AG04449 (cell line): Measurements from ENCODE around the gene DDI2.

ENCODE experiments used
- CTCF ChIA-PET: fragments of 350-600 bp; formaldehyde crosslinking; extraction: SDS; loops from one replicate; lab custom pipeline; 2021; ENCODE audit warnings: antibody characterized with exemption; lab: Yijun Ruan, JAX
- POLR2A ChIA-PET: fragments of 400-600, 350-600 bp; formaldehyde crosslinking; extraction: SDS; loops from one replicate; lab custom pipeline; 2020; ENCODE audit warnings: antibody characterized with exemption, inconsistent platforms; lab: Yijun Ruan, JAX
- DNase-seq: peaks from one replicate; pipeline ENCODE4 v3.0.0-alpha.2; 2010; ENCODE audit warnings: low read depth, low spot score
- H3K4me3 ChIP-seq: 2 replicates; pipeline ENCODE4 v1.5.1; 2011; ENCODE audit warnings: low read depth, mild to moderate bottlenecking, control low read depth, low read length
- TF ChIP-seq, protein P1 (sequence below): IDR thresholded peaks from one replicate; pipeline ENCODE4 v1.5.1; 2011; ENCODE audit warnings: mild to moderate bottlenecking, moderate library complexity, low read length, control low read depth, inconsistent platforms; ENCODE audit not compliant: insufficient read depth; ENCODE audit errors: missing control alignments

The DDI2 gene

GRCh38 chr1:15617173-15618076, at the start of gene DDI2:
Gene DDI2 (plus strand): TSS chr1:15617458. CDS start chr1:15617671, 213 bp downstream.
- H3K4me3 ChIP-seq, result peak within 1 kb of the TSS; percentile 88
- peak; percentile 83 for DNase-seq
- ChIA-PET CTCF (interaction anchor here (1.1 to 1.2 kb wide), 4 partner anchors 14 to 439 kb away, joined by 3 read pairs; no protein-coding TSS in a partner anchor), POLR2A (interaction anchor here (1.3 to 1.8 kb wide), 3 partner anchors 10 to 14 kb away, joined by 4 to 6 read pairs (median 5); no protein-coding TSS in a partner anchor)
- TF ChIP-seq, protein P1, sequence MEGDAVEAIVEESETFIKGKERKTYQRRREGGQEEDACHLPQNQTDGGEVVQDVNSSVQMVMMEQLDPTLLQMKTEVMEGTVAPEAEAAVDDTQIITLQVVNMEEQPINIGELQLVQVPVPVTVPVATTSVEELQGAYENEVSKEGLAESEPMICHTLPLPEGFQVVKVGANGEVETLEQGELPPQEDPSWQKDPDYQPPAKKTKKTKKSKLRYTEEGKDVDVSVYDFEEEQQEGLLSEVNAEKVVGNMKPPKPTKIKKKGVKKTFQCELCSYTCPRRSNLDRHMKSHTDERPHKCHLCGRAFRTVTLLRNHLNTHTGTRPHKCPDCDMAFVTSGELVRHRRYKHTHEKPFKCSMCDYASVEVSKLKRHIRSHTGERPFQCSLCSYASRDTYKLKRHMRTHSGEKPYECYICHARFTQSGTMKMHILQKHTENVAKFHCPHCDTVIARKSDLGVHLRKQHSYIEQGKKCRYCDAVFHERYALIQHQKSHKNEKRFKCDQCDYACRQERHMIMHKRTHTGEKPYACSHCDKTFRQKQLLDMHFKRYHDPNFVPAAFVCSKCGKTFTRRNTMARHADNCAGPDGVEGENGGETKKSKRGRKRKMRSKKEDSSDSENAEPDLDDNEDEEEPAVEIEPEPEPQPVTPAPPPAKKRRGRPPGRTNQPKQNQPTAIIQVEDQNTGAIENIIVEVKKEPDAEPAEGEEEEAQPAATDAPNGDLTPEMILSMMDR, result no peak

DNA sequence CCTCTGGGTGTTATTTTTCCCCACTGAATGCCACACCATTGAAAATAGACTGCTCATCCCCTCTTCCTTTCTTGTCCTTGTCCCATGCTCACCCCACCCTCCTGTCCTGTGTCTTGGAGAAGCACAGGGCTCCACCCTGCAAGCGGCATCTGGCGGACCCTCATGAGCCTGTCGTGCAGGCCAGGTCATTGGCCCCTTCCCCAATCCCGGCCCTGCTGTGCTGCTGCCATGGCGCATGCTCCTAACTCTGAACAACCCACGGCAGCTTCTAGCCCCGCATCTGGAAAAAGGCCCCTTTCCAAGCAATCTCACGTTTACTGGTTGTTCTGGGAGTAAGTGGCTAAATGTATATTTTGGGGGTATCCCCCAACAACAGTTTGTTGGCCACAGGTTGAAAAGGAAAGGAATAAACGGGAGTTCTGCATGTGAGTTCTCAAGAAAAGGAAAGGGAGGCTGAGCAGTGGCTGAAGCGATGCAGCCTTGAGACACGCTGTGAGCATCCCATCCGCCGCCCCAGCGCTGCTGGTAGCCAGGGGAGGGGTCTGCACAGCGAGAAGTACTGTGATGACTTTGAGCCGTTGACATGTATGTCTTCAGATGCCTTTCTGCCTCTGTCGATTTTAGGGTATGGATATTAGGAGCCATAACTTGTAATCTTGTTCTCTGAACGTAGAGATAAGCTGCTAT, 48.7 kb upstream of the DDI2 start:
- CTCF ChIA-PET, result no interaction called here
- TF ChIP-seq, protein P1, result no peak
- no peak overlapping the region for H3K4me3 ChIP-seq
- no peak for DNase-seq
- POLR2A ChIA-PET, result interaction anchor here (0.7 kb wide), 1 partner anchor 69 kb away, joined by 3 read pairs; no protein-coding TSS in a partner anchor

- CTCF ChIA-PET, result no interaction called here
- no peak overlapping the region for H3K4me3 ChIP-seq
- DNase-seq, result no peak
- POLR2A ChIA-PET, result interaction anchor here (0.7 kb wide), 1 partner anchor 8 kb away, joined by 3 read pairs; no protein-coding TSS in a partner anchor
- TF ChIP-seq, protein P1, result no peak
These were observed 46.4 kb upstream of the DDI2 start for GRCh38 chr1:15570861-15571260.

- H3K4me3 ChIP-seq, result no peak overlapping the region
- ChIA-PET CTCF (no interaction called here), POLR2A (interaction anchor here (0.7 kb wide), 1 partner anchor 8 kb away, joined by 3 read pairs; no protein-coding TSS in a partner anchor)
- DNase-seq, result no peak
- TF ChIP-seq, protein P1, result no peak
These were observed 46.0 kb upstream of the DDI2 start for GRCh38 chr1:15571266-15571665.

- CTCF ChIA-PET, result interaction anchor here (0.8 kb wide), 1 partner anchor 17 kb away, joined by 4 read pairs; no protein-coding TSS in a partner anchor
- no peak for DNase-seq
These were observed 43.8 kb upstream of the DDI2 start for GRCh38 chr1:15573477-15573876.

More at GRCh38 chr1:15573477-15573876, 43.8 kb upstream of the DDI2 start:
- POLR2A ChIA-PET, result no interaction called here
- TF ChIP-seq, protein P1, result no peak
- H3K4me3 ChIP-seq, result no peak overlapping the region
